ENCODE results near the gene TEX36. TPM values are rescaled to one million over a fixed set of nuclear protein-coding genes. Genes with fewer than 3 reads are reported as not detected.

The TEX36 gene
- total RNA-seq (2022; extraction: Qiagen RNA extraction; ENCODE audit: low read depth): not detected in 5 replicates

GRCh38 chr10:125683063-125683462 lies at the start of gene TEX36:
TEX36 (minus strand) TSS chr10:125683163; CDS start chr10:125682989, 174 bp downstream.

GRCh38 chr10:125719173-125720001 lies 36.4 kb upstream of the TEX36 start, which contains the start of gene EDRF1:
EDRF1 (plus strand) TSS chr10:125719709; CDS start chr10:125719808, 99 bp downstream.

Other genes starting within 250 kb of the TEX36 start
- gene EDRF1, start 36.5 kb upstream of the TEX36 start, total RNA-seq (2022; extraction: Qiagen RNA extraction; ENCODE audit: low read depth): 16.4 to 18.9 TPM (median 16.7 TPM) in 5 replicates
- 0.13 TPM in 1 of 5 replicates, not detected in the others for gene MMP21, start 92.7 kb upstream of the TEX36 start, total RNA-seq (2022; extraction: Qiagen RNA extraction; ENCODE audit: low read depth)
- gene UROS, start 140.1 kb upstream of the TEX36 start, total RNA-seq (2022; extraction: Qiagen RNA extraction; ENCODE audit: low read depth): 59.8 to 62.7 TPM (median 61.0 TPM) in 5 replicates
- gene BCCIP, start 140.4 kb upstream of the TEX36 start, total RNA-seq (2022; extraction: Qiagen RNA extraction; ENCODE audit: low read depth): 116 to 138 TPM (median 121 TPM) in 5 replicates
- gene DHX32, start 198.1 kb upstream of the TEX36 start, total RNA-seq (2022; extraction: Qiagen RNA extraction; ENCODE audit: low read depth): 34.7 to 53.3 TPM (median 46.1 TPM) in 5 replicates
- gene FANK1, start 213.4 kb upstream of the TEX36 start, total RNA-seq (2022; extraction: Qiagen RNA extraction; ENCODE audit: low read depth): 3.1 to 3.8 TPM (median 3.7 TPM) in 5 replicates